Stomach smooth muscle (tissue), 2 donors: Measurements from ENCODE around the gene GTPBP6.

Source experiments
- H3K27ac ChIP-seq: one replicate; pipeline ENCODE4 v1.7.0; 2013; ENCODE audit warnings: mild to moderate bottlenecking, low read length, inconsistent platforms
- H3K27me3 ChIP-seq, 2 donors: one replicate each; pipeline ENCODE4 v1.7.0; 2013; ENCODE audit warnings: low read length in 2 of 2; ENCODE audit not compliant: insufficient read depth in 2 of 2, control insufficient read depth in 1 of 2
- H3K36me3 ChIP-seq, 2 donors: one replicate each; pipeline ENCODE4 v1.7.0; 2013; ENCODE audit warnings: low read length in 2 of 2; ENCODE audit not compliant: control insufficient read depth in 2 of 2, insufficient read depth in 2 of 2
- H3K4me1 ChIP-seq: one replicate; pipeline ENCODE4 v1.7.0; 2013; ENCODE audit warnings: low read length; ENCODE audit not compliant: control insufficient read depth, insufficient read depth
- H3K4me3 ChIP-seq, 2 donors: one replicate each; pipeline ENCODE4 v1.7.0; 2013; ENCODE audit warnings: low read length in 2 of 2
- H3K9ac ChIP-seq, 2 donors: one replicate each; pipeline ENCODE4 v1.7.0; 2013; ENCODE audit warnings: low read length in 2 of 2, mild to moderate bottlenecking in 1 of 2
- H3K9me3 ChIP-seq, 2 donors: one replicate each; pipeline ENCODE4 v1.7.0; 2013; ENCODE audit warnings: low read length in 2 of 2; ENCODE audit not compliant: control insufficient read depth in 2 of 2
- donor health status: healthy.
- donor health status: Pancreatic carcinoma.

Gene GTPBP6

DNA sequence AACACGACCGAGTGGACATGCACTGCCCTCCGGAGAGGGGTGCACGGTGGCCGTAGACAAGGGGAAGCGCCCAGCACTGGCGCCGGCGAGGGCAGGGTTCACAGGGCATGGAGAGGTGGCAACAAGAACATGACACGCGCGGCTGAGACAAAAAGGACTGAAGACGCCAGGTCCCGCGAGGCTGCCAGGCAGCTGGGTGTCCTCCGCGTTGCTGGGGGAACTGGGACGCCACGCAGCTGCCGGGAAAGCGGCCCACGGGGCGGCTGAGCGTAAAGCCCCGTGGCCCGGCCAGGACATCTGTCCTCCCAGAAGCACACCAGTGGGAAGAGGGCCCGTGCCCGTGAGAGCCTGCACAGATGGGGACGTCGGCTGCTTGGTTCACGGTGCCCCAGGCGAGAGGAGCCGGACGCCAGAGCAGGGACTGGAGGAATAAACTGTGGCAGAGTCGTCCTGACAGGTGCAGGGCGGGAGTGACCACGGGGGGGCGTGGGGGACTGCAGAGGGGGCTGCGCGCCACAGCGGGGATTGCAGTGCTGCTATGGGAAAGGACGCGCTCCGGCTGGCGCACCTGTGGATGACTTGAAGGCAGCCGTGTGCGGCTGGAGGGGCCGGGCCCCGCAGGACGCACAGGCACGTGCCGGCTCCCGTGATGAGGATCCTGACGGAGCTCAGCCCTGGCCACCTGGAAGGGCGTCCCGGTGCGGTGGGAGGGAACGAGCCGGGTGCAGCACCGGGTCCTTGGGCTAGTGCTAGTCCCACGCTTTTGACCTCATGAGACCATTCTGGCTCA lies 32.1 kb upstream of the GTPBP6 start:
- no peak overlapping the region for H3K4me3 ChIP-seq
- H3K4me1 ChIP-seq: no peaks in the 10 kb centered on the region
- H3K9me3 ChIP-seq: no peaks in the 10 kb centered on the region
- no peak overlapping the region for H3K27ac ChIP-seq
- no peaks in the 10 kb centered on the region for H3K27me3 ChIP-seq
- no peak overlapping the region for H3K9ac ChIP-seq
- no peaks in the 10 kb centered on the region for H3K36me3 ChIP-seq

GRCh38 chrX:350148-350533 lies 31.5 kb upstream of the GTPBP6 start:
- Histone ChIP-seq H3K27ac (no peak overlapping the region), H3K9ac (no peak overlapping the region), H3K4me3 (no peak overlapping the region), H3K36me3 (no peaks in the 10 kb centered on the region), H3K27me3 (no peaks in the 10 kb centered on the region), H3K9me3 (no peaks in the 10 kb centered on the region), H3K4me1 (no peaks in the 10 kb centered on the region)

DNA sequence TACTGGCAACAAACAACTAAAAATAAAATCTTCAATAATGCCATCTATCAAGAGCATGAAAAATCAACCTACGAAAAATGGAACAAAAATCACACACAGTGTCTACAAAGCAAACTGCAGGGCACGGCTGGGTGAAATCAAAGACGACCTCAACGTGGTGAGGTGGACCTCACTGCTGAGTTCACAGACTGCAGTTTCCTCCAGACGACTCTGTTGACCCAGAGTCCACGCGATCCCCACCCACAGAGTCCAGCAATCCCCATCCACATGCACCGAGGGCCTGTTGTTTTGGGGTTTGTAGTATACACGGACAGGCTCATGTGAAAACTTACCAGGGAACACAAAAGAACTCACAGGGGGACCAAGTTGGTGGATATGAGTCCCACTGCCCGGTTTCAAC lies 31.1 kb upstream of the GTPBP6 start:
- Histone ChIP-seq H3K27ac (no peak overlapping the region), H3K9me3 (no peaks in the 10 kb centered on the region), H3K36me3 (no peaks in the 10 kb centered on the region), H3K4me3 (no peak overlapping the region), H3K4me1 (no peaks in the 10 kb centered on the region), H3K27me3 (no peaks in the 10 kb centered on the region), H3K9ac (no peak overlapping the region)

GRCh38 chrX:349196-349595 lies 30.6 kb upstream of the GTPBP6 start:
- Histone ChIP-seq H3K4me1 (no peaks in the 10 kb centered on the region), H3K36me3 (no peaks in the 10 kb centered on the region), H3K9me3 (no peaks in the 10 kb centered on the region), H3K4me3 (no peak overlapping the region), H3K9ac (no peak overlapping the region), H3K27ac (no peak overlapping the region), H3K27me3 (no peaks in the 10 kb centered on the region)

GRCh38 chrX:348461-349117 lies 30.0 kb upstream of the GTPBP6 start:
- Histone ChIP-seq H3K4me3 (no peak overlapping the region), H3K36me3 (no peaks in the 10 kb centered on the region), H3K9me3 (no peaks in the 10 kb centered on the region), H3K27me3 (no peaks in the 10 kb centered on the region), H3K4me1 (no peaks in the 10 kb centered on the region), H3K27ac (no peak overlapping the region), H3K9ac (no peak overlapping the region)

- H3K9me3 ChIP-seq: no peaks in the 10 kb centered on the region
- H3K9ac ChIP-seq: no peak overlapping the region
- no peaks in the 10 kb centered on the region for H3K27me3 ChIP-seq
- H3K4me1 ChIP-seq: no peaks in the 10 kb centered on the region
- H3K4me3 ChIP-seq: no peak overlapping the region
- no peak overlapping the region for H3K27ac ChIP-seq
- H3K36me3 ChIP-seq: no peaks in the 10 kb centered on the region
Measured at GRCh38 chrX:347351-348117, 28.9 kb upstream of the GTPBP6 start.

- Histone ChIP-seq H3K9ac (no peak overlapping the region), H3K9me3 (no peaks in the 10 kb centered on the region), H3K4me1 (no peaks in the 10 kb centered on the region), H3K27me3 (no peaks in the 10 kb centered on the region), H3K27ac (no peak overlapping the region), H3K4me3 (no peak overlapping the region), H3K36me3 (no peaks in the 10 kb centered on the region)
Measured at GRCh38 chrX:346034-346813, 27.6 kb upstream of the GTPBP6 start.

DNA sequence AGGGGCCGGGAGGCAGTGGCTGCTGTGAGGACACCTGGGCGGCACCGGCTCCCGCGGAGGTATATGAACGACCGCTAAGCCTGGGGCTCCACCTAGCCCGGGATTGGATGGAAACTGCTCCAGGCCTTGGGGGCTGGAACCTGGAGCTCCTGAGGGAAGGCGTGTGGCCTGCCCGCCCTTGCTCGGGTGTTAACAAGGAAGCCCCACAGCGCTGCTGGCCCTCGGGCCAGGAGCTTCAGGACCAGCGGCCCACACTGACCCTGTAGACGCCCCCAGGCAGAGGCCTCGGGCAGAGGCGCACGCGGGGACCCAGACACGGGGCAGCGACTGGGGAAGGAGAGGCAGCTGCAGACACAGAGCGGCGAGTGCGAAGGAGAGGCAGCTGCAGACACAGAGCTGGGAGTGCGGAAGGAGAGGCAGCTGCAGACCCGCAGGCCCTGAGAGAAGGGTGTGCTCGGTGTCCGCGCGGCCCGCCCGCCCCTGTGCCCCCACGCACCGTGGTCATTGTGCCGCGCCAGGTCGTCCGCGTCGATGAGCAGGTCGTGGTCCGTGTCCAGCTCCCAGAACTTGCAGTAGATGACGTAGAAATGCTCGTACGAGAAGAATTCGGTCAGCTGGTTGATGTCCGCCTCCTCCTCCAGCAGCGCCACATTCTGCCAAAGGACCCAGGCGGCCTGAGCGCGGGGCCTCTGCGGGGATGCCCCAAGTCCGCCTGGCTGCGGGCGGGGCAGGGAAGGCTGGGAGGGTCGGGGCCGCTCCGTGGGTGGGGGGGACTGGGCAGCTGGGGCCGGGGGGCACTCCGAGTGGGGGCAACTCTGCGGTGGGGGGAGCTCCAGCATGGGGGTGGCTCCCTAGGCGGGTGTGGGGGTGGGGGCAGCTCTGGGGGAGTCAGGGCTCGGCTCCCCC lies 26.7 kb upstream of the GTPBP6 start:
- no peak overlapping the region for H3K4me3 ChIP-seq
- no peaks in the 10 kb centered on the region for H3K9me3 ChIP-seq
- no peak overlapping the region for H3K9ac ChIP-seq
- no peak overlapping the region for H3K27ac ChIP-seq
- no peaks in the 10 kb centered on the region for H3K4me1 ChIP-seq
- no peaks in the 10 kb centered on the region for H3K36me3 ChIP-seq
- no peaks in the 10 kb centered on the region for H3K27me3 ChIP-seq

DNA sequence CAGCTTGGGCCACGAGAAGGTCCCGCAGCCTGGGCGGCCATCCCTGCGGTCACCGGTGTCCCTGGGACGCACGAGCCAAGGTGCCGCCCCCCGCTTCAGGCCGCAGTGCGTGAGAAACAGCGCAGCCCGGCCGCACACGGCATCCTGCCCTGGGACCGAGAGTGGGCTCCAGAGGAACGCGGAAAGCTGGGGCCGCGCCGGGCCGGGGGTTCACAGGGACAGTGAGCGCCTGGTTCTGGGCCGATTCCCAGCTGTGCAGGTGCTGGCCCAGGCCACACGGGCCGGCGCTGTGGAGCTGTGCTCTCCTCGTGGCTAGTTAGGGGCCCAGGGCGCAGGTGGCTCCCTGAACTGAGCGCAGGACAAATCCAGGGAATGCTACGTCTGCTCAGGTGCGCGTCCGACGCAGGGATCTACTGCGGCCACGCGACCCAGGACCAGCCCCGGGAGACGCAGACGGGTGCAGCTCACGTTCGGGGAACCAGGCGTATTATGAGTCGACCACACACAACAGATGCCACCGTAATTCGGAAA lies 25.8 kb upstream of the GTPBP6 start:
- H3K27ac ChIP-seq: no peak overlapping the region
- H3K36me3 ChIP-seq: no peaks in the 10 kb centered on the region
- no peaks in the 10 kb centered on the region for H3K9me3 ChIP-seq
- H3K4me3 ChIP-seq: no peak overlapping the region
- no peaks in the 10 kb centered on the region for H3K27me3 ChIP-seq
- no peaks in the 10 kb centered on the region for H3K4me1 ChIP-seq
- H3K9ac ChIP-seq: no peak overlapping the region
